Liver (tissue), 9 donors: Measurements from ENCODE around the gene MAP2K3. TPM values are rescaled to one million over a fixed set of nuclear protein-coding genes. Genes with fewer than 3 reads are reported as not detected.

ENCODE experiments used
- DNase-seq: peaks from one replicate; pipeline ENCODE4 v3.0.0-alpha.2; 2017; ENCODE audit warnings: low spot score
- H3K27ac ChIP-seq, 2 donors: one replicate each; pipeline ENCODE4 v1.7.0; 2013; ENCODE audit warnings: inconsistent platforms in 2 of 2, low read length in 2 of 2, control low read depth in 1 of 2, low read depth in 1 of 2, mild to moderate bottlenecking in 1 of 2
- H3K27me3 ChIP-seq, 4 donors: one replicate each; pipeline versions ENCODE4 v1.6.1 to v1.7.0; 2013; ENCODE audit warnings: low read length in 3 of 4, inconsistent platforms in 1 of 4, mild to moderate bottlenecking in 1 of 4, moderate library complexity in 1 of 4; ENCODE audit not compliant: control insufficient read depth in 4 of 4, insufficient read depth in 4 of 4
- H3K36me3 ChIP-seq, 4 donors: one replicate each; pipeline versions ENCODE4 v1.6.1 to v1.7.0; 2013; ENCODE audit warnings: low read length in 3 of 4, mild to moderate bottlenecking in 3 of 4, low read depth in 1 of 4, moderate library complexity in 1 of 4; ENCODE audit not compliant: control insufficient read depth in 4 of 4, insufficient read depth in 3 of 4
- H3K4me1 ChIP-seq, 4 donors: one replicate each; pipeline versions ENCODE4 v1.6.1 to v1.7.0; 2013; ENCODE audit warnings: low read length in 3 of 4, mild to moderate bottlenecking in 3 of 4, moderate library complexity in 1 of 4; ENCODE audit not compliant: control insufficient read depth in 4 of 4, insufficient read depth in 4 of 4
- H3K4me3 ChIP-seq, 3 donors: one replicate each; pipeline versions ENCODE4 v1.6.1 to v1.7.0; 2013; ENCODE audit warnings: low read length in 3 of 3, control low read depth in 1 of 3, low read depth in 1 of 3, mild to moderate bottlenecking in 1 of 3
- H3K9ac ChIP-seq, 2 donors: one replicate each; pipeline ENCODE4 v1.7.0; 2013; ENCODE audit warnings: low read length in 2 of 2, mild to moderate bottlenecking in 2 of 2, moderate library complexity in 2 of 2, control low read depth in 1 of 2, low read depth in 1 of 2
- H3K9me3 ChIP-seq, 4 donors: one replicate each; pipeline versions ENCODE4 v1.6.1 to v1.7.0; 2013; ENCODE audit warnings: low read length in 3 of 4; ENCODE audit not compliant: control insufficient read depth in 4 of 4
- EGR1 ChIP-seq, 2 donors: IDR thresholded peaks; 2 replicates each; pipeline ENCODE4 v1.6.1; 2016 to 2018; ENCODE audit warnings: antibody characterized with exemption in 2 of 2, low read depth in 2 of 2
- FOXA1 ChIP-seq: IDR thresholded peaks from 2 replicates; pipeline ENCODE4 v1.6.1; 2016; ENCODE audit warnings: antibody characterized with exemption
- GABPA ChIP-seq, 2 donors: IDR thresholded peaks in 1 of 2; conservative IDR thresholded peaks in 1 of 2; 2 replicates each; pipeline ENCODE4 v1.6.1; 2016; ENCODE audit warnings: antibody characterized with exemption in 2 of 2, mild to moderate bottlenecking in 1 of 2, moderate library complexity in 1 of 2
- HNF4A ChIP-seq, 2 donors: conservative IDR thresholded peaks; 2 replicates each; pipeline ENCODE4 v1.6.1; 2016; ENCODE audit warnings: antibody characterized with exemption in 2 of 2, mild to moderate bottlenecking in 2 of 2
- HNF4G ChIP-seq: IDR thresholded peaks from 2 replicates; pipeline ENCODE4 v1.6.1; 2016; ENCODE audit warnings: antibody characterized with exemption
- JUND ChIP-seq, 2 donors: IDR thresholded peaks; 2 replicates each; pipeline ENCODE4 v1.6.1; 2016; ENCODE audit warnings: antibody characterized with exemption in 2 of 2
- NR2F2 ChIP-seq: IDR thresholded peaks from 2 replicates; pipeline ENCODE4 v1.6.1; 2016; ENCODE audit warnings: antibody characterized with exemption
- RAD21 ChIP-seq, 2 donors: IDR thresholded peaks; 2 replicates each; pipeline ENCODE4 v1.6.1; 2016; ENCODE audit warnings: antibody characterized with exemption in 2 of 2, mild to moderate bottlenecking in 2 of 2
- RXRA ChIP-seq, 2 donors: IDR thresholded peaks; 2 replicates each; pipeline ENCODE4 v1.6.1; 2017 to 2018; ENCODE audit warnings: antibody characterized with exemption in 2 of 2, mild to moderate bottlenecking in 1 of 2
- TAF1 ChIP-seq: conservative IDR thresholded peaks from 2 replicates; pipeline ENCODE4 v1.6.1; 2016; ENCODE audit warnings: antibody characterized with exemption, mild to moderate bottlenecking
- WGBS: extraction: QIAGEN DNeasy Blood & Tissue Kit; methylation state at CpG from one replicate; pipeline ENCODE4 v1.1.7; 2013; 5-methylcytosine and 5-hydroxymethylcytosine counted together
- polyA plus RNA-seq, 2 donors: library from polyadenylated mRNA; stranded (reverse) in 1 of 2; unstranded in 1 of 2; fragments of 200-250 nt in 1 of 2; fragments of >200 nt in 1 of 2; fragmentation: Nextera tagmentation in 1 of 2; extraction: Ambion mirVana in 1 of 2; gene quantifications; one replicate each; pipeline versions ENCODE4 v1.2.1 to v1.2.3, GENCODE V29; 2013 to 2015
- total RNA-seq, 2 donors: library from RNA; depleted of rRNA; stranded (reverse); fragments of >200 nt; gene quantifications; one replicate each; pipeline ENCODE4 v1.2.3, GENCODE V29; 2014
- TF ChIP-seq, protein P1 (sequence below): IDR thresholded peaks from 2 replicates; pipeline ENCODE4 v1.6.1; 2016; ENCODE audit warnings: antibody characterized with exemption
- TF ChIP-seq, protein P2 (sequence below): IDR thresholded peaks from 2 replicates; pipeline ENCODE4 v1.6.1; 2016; ENCODE audit warnings: antibody characterized with exemption
- TF ChIP-seq, protein P3 (sequence below): fragments of 150-350 bp; IDR thresholded peaks from 2 replicates; pipeline ENCODE4 v1.5.1; 2017; ENCODE audit warnings: improper control_type of control experiment, low read depth, low read length; ENCODE audit not compliant: missing input control
- TF ChIP-seq, protein P4 (sequence below): IDR thresholded peaks from 2 replicates; pipeline ENCODE4 v1.6.1; 2016; ENCODE audit warnings: antibody characterized with exemption
- donor health status: healthy.
- donor health status: healthy.
- donor health status: healthy.
- donor health status: healthy.
- donor health status: healthy.

Gene MAP2K3
- total and polyA plus RNA-seq, 4 donors = 21.6 to 88.4 (median 30.5) TPM

DNA sequence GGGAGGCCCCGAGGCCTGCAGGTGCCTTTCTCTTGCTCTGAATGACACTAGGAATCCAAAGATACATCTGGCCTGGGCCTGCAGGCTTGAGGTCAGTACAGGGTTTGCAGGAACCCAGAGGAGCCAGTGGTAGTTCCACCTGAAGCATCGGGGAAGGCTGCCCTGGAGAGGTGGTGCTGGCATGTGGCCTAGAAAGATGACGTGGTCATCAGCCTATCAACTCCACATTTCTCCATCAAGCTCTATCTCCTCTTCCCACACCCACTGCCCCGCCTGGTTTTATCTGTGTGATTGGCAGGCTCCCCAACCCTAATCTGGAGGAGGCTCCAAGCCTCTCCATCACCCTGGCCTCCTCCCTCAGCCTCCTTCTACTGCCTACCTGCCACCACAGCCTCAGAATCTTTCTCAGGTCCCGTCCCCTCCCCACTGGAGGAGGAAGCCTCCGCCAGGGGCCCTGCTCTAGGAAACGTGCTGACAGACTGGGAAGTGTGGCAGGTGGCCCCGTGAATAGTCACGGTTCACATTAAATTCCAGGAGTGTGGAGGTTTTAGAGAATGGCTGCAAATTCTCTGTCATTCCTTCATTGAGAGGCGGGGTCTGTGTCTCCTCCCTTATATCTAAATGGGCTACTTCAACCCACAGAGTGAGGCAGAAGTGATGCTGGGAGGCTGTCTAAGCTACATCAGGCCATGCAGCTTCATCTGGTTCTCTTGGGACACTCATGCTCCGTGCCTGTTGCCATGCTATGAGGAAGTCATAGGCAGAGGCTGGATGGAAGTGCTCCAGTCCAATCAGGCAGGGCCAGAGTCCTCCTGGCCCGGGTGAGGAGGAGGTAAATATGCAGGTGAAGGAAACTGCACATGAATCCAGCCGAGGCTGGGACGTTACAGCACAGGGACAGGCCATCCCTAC, 11.4 kb upstream of the MAP2K3 start:
- Histone ChIP-seq H3K36me3 (no peaks in the 10 kb centered on the region), H3K9me3 (no peaks in the 10 kb centered on the region), H3K27me3 (no peaks in the 10 kb centered on the region), H3K9ac (no peak overlapping the region), H3K4me3 (no peak overlapping the region), H3K27ac (no peak overlapping the region), H3K4me1 (peaks cover 7 to 16% (median 12%) of the 10 kb centered on the region in 4 donors)
- WGBS = 73% methylated on average over 14 of the region's 14 CpGs
- no peak for TF ChIP-seq GABPA (IDR thresholded peaks at IDR 0.05 in 1 of 2, conservative IDR thresholded peaks at IDR 0.05 in 1 of 2)
- TF ChIP-seq, protein P1, sequence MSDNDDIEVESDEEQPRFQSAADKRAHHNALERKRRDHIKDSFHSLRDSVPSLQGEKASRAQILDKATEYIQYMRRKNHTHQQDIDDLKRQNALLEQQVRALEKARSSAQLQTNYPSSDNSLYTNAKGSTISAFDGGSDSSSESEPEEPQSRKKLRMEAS = no peak
- TF ChIP-seq TAF1 = no peak
- TF ChIP-seq EGR1 (IDR thresholded peaks at IDR 0.05; ENCODE audit: low read depth in 2 of 2) = no peak
- no peak for TF ChIP-seq RAD21 (IDR thresholded peaks at IDR 0.05)
- TF ChIP-seq HNF4A (conservative IDR thresholded peaks at IDR 0.05) = no peak
- TF ChIP-seq, protein P2, sequence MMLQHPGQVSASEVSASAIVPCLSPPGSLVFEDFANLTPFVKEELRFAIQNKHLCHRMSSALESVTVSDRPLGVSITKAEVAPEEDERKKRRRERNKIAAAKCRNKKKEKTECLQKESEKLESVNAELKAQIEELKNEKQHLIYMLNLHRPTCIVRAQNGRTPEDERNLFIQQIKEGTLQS = no peak
- TF ChIP-seq, protein P3, sequence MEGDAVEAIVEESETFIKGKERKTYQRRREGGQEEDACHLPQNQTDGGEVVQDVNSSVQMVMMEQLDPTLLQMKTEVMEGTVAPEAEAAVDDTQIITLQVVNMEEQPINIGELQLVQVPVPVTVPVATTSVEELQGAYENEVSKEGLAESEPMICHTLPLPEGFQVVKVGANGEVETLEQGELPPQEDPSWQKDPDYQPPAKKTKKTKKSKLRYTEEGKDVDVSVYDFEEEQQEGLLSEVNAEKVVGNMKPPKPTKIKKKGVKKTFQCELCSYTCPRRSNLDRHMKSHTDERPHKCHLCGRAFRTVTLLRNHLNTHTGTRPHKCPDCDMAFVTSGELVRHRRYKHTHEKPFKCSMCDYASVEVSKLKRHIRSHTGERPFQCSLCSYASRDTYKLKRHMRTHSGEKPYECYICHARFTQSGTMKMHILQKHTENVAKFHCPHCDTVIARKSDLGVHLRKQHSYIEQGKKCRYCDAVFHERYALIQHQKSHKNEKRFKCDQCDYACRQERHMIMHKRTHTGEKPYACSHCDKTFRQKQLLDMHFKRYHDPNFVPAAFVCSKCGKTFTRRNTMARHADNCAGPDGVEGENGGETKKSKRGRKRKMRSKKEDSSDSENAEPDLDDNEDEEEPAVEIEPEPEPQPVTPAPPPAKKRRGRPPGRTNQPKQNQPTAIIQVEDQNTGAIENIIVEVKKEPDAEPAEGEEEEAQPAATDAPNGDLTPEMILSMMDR = no peak
- TF ChIP-seq FOXA1 = no peak
- TF ChIP-seq, protein P4, sequence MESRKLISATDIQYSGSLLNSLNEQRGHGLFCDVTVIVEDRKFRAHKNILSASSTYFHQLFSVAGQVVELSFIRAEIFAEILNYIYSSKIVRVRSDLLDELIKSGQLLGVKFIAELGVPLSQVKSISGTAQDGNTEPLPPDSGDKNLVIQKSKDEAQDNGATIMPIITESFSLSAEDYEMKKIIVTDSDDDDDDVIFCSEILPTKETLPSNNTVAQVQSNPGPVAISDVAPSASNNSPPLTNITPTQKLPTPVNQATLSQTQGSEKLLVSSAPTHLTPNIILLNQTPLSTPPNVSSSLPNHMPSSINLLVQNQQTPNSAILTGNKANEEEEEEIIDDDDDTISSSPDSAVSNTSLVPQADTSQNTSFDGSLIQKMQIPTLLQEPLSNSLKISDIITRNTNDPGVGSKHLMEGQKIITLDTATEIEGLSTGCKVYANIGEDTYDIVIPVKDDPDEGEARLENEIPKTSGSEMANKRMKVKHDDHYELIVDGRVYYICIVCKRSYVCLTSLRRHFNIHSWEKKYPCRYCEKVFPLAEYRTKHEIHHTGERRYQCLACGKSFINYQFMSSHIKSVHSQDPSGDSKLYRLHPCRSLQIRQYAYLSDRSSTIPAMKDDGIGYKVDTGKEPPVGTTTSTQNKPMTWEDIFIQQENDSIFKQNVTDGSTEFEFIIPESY = no peak
- TF ChIP-seq JUND (IDR thresholded peaks at IDR 0.05) = no peak
- no peak for TF ChIP-seq NR2F2
- peak; percentile 89 for DNase-seq

DNA sequence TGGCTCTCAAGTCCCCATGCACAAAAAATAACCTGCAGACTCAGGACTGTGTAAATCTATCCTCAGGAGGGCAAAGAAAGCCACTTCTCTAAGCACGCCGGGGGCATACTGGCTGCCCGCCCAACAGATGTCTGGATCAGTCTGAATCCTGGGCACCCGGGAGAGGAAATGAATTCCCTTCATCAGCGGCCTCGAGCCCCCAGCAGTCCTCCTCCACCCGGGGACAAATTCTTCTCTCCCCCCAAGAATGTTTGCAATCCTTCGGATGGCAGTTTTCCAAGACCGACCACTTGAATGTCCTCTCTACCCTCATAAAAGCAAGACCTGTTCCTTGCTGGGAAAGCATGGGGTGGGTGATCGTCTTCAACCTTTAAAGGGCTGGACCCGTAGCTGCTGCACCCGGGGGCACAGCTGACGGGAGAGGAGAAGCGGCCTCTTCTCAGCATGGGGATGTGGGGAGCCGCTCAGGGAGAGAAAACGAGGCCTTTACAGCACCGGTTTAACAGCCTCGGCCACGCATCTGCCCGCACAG, 9.4 kb upstream of the MAP2K3 start:
- Histone ChIP-seq H3K36me3 (no peaks in the 10 kb centered on the region), H3K27me3 (no peaks in the 10 kb centered on the region), H3K9ac (peak overlapping the region in 1 of 2 donors; percentile 62), H3K9me3 (no peaks in the 10 kb centered on the region), H3K4me1 (peaks cover 7 to 18% (median 12%) of the 10 kb centered on the region in 4 donors), H3K4me3 (peak overlapping the region; percentile 20 to 64 (median 45)), H3K27ac (no peak overlapping the region)
- no peak for TF ChIP-seq RXRA (IDR thresholded peaks at IDR 0.05)
- no peak for TF ChIP-seq HNF4G
- TF ChIP-seq HNF4A (conservative IDR thresholded peaks at IDR 0.05) = no peak
- TF ChIP-seq, protein P2 = no peak
- TF ChIP-seq GABPA (IDR thresholded peaks at IDR 0.05 in 1 of 2, conservative IDR thresholded peaks at IDR 0.05 in 1 of 2) = no peak
- no peak for DNase-seq
- 36% methylated on average over 20 of the region's 20 CpGs for WGBS
